IMR-90 (cell line): ENCODE results near the gene HHATL.

Source experiments
- CTCF ChIP-seq: conservative IDR thresholded peaks from 2 replicates; pipeline ENCODE4 v1.5.1; 2012; ENCODE audit warnings: mild to moderate bottlenecking, low read depth, low read length, improper control_type of control experiment
- ELK1 ChIP-seq: fragments of 150-350 bp; IDR thresholded peaks from 2 replicates; pipeline ENCODE4 v1.6.1; 2016; ENCODE audit warnings: low read depth, mild to moderate bottlenecking, low read length, moderate library complexity, borderline replicate concordance
- MXI1 ChIP-seq: IDR thresholded peaks from 2 replicates; pipeline ENCODE4 v1.6.1; 2012; ENCODE audit warnings: low read depth, mild to moderate bottlenecking, low read length, moderate library complexity, borderline replicate concordance
- POLR2A ChIP-seq: IDR thresholded peaks from 2 replicates; pipeline ENCODE4 v1.6.1; 2012; ENCODE audit warnings: mild to moderate bottlenecking, low read depth, low read length
- RCOR1 ChIP-seq: IDR thresholded peaks from 2 replicates; pipeline ENCODE4 v1.6.1; 2012; ENCODE audit warnings: mild to moderate bottlenecking, low read length, improper control_type of control experiment; ENCODE audit not compliant: insufficient replicate concordance
- SMC3 ChIP-seq: fragments of 150-350 bp; IDR thresholded peaks from 2 replicates; pipeline ENCODE4 v1.6.1; 2016; ENCODE audit warnings: low read depth, mild to moderate bottlenecking, antibody characterized with exemption, low read length, moderate library complexity

- no peak for TF ChIP-seq RCOR1
- TF ChIP-seq POLR2A: no peak
- TF ChIP-seq SMC3: no peak
- no peak for TF ChIP-seq CTCF
- no peak for TF ChIP-seq ELK1
- TF ChIP-seq MXI1: no peak
These were observed 21.8 kb downstream of the HHATL start for GRCh38 chr3:42680806-42681205.
